Measurements from ENCODE around the gene EYS.

DNA sequence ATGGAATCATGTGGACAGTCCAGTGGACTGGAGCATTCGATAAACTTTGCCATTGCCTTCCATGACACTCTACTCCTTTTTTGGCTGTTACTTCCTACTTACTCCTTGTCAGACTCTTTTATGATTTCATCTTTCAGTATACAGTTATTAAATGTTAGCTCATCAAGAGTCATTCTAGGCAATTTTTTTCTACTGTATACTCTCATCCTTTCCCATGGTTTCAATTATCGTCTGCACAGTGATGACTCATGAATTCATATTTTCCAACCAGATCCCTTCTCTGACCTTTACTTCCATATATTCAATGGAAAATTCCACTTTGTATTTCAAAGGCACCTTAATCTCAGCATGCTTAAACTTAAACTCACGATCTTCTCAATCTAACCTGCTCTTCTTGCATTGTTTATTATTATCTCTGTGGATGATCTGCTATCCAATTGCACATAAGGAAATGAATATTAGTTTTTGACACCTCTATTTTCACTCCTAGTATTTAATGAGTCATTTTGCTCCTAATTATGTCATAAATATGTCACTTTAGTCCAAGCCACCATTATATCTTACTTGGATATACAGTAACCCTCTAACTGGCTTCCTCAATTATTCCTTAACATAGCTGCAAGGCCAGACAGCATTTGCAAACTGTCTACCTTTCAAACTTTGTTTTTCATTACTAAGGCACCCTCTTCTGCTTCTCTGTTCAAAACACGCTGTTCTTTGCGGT is 1643.9 kb downstream of the EYS start:
- TF ChIP-seq, protein P1, sequence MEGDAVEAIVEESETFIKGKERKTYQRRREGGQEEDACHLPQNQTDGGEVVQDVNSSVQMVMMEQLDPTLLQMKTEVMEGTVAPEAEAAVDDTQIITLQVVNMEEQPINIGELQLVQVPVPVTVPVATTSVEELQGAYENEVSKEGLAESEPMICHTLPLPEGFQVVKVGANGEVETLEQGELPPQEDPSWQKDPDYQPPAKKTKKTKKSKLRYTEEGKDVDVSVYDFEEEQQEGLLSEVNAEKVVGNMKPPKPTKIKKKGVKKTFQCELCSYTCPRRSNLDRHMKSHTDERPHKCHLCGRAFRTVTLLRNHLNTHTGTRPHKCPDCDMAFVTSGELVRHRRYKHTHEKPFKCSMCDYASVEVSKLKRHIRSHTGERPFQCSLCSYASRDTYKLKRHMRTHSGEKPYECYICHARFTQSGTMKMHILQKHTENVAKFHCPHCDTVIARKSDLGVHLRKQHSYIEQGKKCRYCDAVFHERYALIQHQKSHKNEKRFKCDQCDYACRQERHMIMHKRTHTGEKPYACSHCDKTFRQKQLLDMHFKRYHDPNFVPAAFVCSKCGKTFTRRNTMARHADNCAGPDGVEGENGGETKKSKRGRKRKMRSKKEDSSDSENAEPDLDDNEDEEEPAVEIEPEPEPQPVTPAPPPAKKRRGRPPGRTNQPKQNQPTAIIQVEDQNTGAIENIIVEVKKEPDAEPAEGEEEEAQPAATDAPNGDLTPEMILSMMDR (IDR thresholded peaks at IDR 0.05; ENCODE audit: low read depth, low read length) = no peak
- TF ChIP-seq POLR2A (IDR thresholded peaks at IDR 0.05; ENCODE audit: extremely low read depth, insufficient read length) (no peak), MYC (IDR thresholded peaks at IDR 0.05; ENCODE audit: low read depth, low read length) (no peak)
